ENCODE results near the gene TXNDC5. TPM values are rescaled to one million over a fixed set of nuclear protein-coding genes. Genes with fewer than 3 reads are reported as not detected.

The TXNDC5 gene
- total and polyA plus RNA-seq, 9 donors = 88.0 to 272 (median 107) TPM

- DNase-seq = no peak
- Histone ChIP-seq H3K4me3 (no peak overlapping the region), H3K4me1 (ENCODE audit: insufficient read depth) (peaks cover 5% of the 10 kb centered on the region), H3K36me3 (no peaks in the 10 kb centered on the region), H3K27me3 (no peaks in the 10 kb centered on the region), H3K9me3 (no peaks in the 10 kb centered on the region), H3K27ac (no peak overlapping the region)
- 91 to 95% (median 95%) methylated on average over 9 of the region's 9 CpGs for WGBS, 3 donors
- intact Hi-C loops (cut with DNase I) = no loop called here
- TF ChIP-seq CTCF (IDR thresholded peaks at IDR 0.05) (no peak), POLR2A (IDR thresholded peaks at IDR 0.05) (no peak), EP300 (IDR thresholded peaks at IDR 0.05) (no peak)
Measured at GRCh38 chr6:7897461-7898192, 13.0 kb downstream of the TXNDC5 start.

GRCh38 chr6:7896465-7896987 is 14.1 kb downstream of the TXNDC5 start:
- H3K9me3 ChIP-seq = no peaks in the 10 kb centered on the region
- H3K4me1 ChIP-seq (ENCODE audit: insufficient read depth) = peaks cover 5% of the 10 kb centered on the region
- no peaks in the 10 kb centered on the region for H3K27me3 ChIP-seq
- no peak overlapping the region for H3K27ac ChIP-seq
- no peak for DNase-seq
- intact Hi-C loops (cut with DNase I) = no loop called here
- no peak for TF ChIP-seq CTCF (IDR thresholded peaks at IDR 0.05)
- no peak for TF ChIP-seq EP300 (IDR thresholded peaks at IDR 0.05)
- TF ChIP-seq POLR2A (IDR thresholded peaks at IDR 0.05) = no peak
- no peak overlapping the region for H3K4me3 ChIP-seq
- no peaks in the 10 kb centered on the region for H3K36me3 ChIP-seq
- 93 to 94% (median 94%) methylated on average over 6 of the region's 6 CpGs for WGBS, 3 donors

GRCh38 chr6:7895125-7895423 is 15.5 kb downstream of the TXNDC5 start:
- H3K36me3 ChIP-seq = no peaks in the 10 kb centered on the region
- H3K27ac ChIP-seq = no peak overlapping the region
- TF ChIP-seq POLR2A (IDR thresholded peaks at IDR 0.05) (no peak), EP300 (IDR thresholded peaks at IDR 0.05) (no peak), CTCF (IDR thresholded peaks at IDR 0.05) (no peak)
- H3K4me3 ChIP-seq = no peak overlapping the region
- intact Hi-C loops (cut with DNase I) = no loop called here
- peaks cover 4% of the 10 kb centered on the region for H3K4me1 ChIP-seq (ENCODE audit: insufficient read depth)
- WGBS, 3 donors = 78 to 93% (median 83%) methylated on average over 7 of the region's 7 CpGs
- no peaks in the 10 kb centered on the region for H3K9me3 ChIP-seq
- H3K27me3 ChIP-seq = no peaks in the 10 kb centered on the region
- DNase-seq = no peak

- Histone ChIP-seq H3K4me1 (ENCODE audit: insufficient read depth) (peaks cover 2% of the 10 kb centered on the region), H3K9me3 (no peaks in the 10 kb centered on the region), H3K4me3 (no peak overlapping the region), H3K27me3 (no peaks in the 10 kb centered on the region), H3K27ac (no peak overlapping the region), H3K36me3 (no peaks in the 10 kb centered on the region)
- no peak for DNase-seq
- no peak for TF ChIP-seq CTCF (IDR thresholded peaks at IDR 0.05)
- no peak for TF ChIP-seq POLR2A (IDR thresholded peaks at IDR 0.05)
- TF ChIP-seq EP300 (IDR thresholded peaks at IDR 0.05) = no peak
- intact Hi-C loops (cut with DNase I) = no loop called here
- 60 to 69% (median 63%) methylated on average over 13 of the region's 13 CpGs for WGBS, 3 donors
Measured at GRCh38 chr6:7894262-7895124, 16.1 kb downstream of the TXNDC5 start.
